ENCODE measurements around the gene LHFPL3.
"Not testable (repeated sequence)": the region's sequence is repeated elsewhere in the genome, so short reads cannot be mapped to it uniquely, and the experiment has no call there.

LHFPL3 gene

GRCh38 chr7:104584620-104585019 lies 256.2 kb downstream of the LHFPL3 start:
- no peak for DNase-seq (ENCODE audit: low read depth in 2 of 2)

GRCh38 chr7:104595591-104595990 lies 267.2 kb downstream of the LHFPL3 start:
- not testable (repeated sequence) for DNase-seq (ENCODE audit: low read depth in 2 of 2)

DNA sequence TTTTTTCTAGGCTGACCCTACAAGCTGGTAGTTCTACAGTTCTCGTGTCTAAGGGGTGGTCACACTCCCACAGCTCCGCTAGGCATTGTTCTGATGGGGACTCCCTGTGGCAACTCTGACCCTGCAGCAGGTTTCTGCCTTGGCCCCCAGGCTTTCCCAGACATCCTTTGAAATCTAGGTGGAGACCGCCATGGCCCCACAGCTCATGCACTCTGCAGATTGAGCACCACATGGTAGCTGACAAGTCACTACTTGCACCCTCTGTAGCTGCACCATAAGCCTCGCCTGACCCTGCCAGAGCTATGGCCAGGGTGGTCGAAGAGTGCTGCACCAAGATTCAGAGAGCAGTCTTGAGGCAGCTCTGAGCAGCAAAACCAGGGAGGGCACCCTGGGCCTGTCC lies 275.6 kb downstream of the LHFPL3 start:
- no peak for DNase-seq (ENCODE audit: low read depth in 2 of 2)

DNA sequence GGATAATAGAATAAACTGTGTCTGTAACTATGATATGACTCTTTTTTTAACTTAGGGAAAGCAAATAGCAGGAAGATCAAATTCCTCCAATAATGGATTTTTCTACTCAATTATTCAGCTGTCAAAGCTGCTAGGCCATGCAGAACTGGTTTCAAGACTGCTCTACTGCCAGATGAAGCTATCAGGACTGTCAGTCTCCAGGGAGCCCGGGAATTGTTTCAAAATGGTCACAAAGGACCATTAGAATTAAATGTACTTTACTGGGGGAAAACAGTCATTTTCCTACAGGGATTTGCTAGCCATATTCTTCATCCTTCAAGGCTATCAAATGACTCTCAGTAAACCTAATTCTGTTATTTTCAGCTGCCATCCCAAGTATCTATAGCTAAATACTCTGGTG lies 276.3 kb downstream of the LHFPL3 start:
- no peak for DNase-seq (ENCODE audit: low read depth in 2 of 2)

DNA sequence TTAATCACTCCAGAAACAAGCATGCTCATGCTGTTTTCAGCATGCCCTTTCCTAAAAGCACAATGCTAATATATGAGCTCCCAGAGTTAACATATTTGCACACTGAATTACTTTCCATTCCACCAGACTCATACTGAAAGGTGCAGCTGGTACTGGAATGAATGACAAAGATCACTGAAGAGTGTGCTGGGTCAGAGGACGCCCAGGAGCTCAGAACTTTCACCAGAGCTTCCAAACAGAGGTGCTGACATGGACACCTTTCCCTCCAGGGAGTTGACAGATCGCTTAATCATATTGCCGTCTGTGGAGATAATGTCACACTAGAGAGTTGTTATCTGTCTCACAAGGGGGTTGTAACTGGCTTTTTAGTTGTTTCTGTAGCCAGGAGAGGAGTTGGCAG lies 292.9 kb downstream of the LHFPL3 start:
- no peak for DNase-seq (ENCODE audit: low read depth in 2 of 2)

GRCh38 chr7:104625956-104626355 lies 297.6 kb downstream of the LHFPL3 start:
- no peak for DNase-seq (ENCODE audit: low read depth in 2 of 2)

- no peak for DNase-seq (ENCODE audit: low read depth in 2 of 2)
Measured at GRCh38 chr7:104627516-104627915, 299.1 kb downstream of the LHFPL3 start.

DNA sequence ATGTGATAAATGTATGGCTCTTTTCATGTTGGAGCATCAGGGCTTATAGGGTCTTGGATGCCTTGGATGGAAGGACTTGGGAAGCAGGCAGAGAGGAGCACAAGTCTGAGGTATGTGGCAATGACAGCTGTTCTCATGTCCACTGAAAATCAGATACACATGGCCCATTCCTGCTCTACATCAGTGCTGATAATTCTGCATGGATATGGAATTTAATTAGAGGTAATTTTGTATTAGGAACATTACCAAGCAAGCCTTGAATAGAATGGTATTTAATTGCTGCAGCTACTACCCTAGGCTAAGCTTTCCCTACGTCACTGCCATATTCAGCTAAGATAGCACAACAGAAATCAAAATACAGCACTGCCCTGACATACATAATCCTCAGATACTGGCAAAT lies 299.6 kb downstream of the LHFPL3 start:
- DNase-seq (ENCODE audit: low read depth in 2 of 2): no peak

GRCh38 chr7:104629408-104629807 lies 301.0 kb downstream of the LHFPL3 start:
- DNase-seq (ENCODE audit: low read depth in 2 of 2): no peak

GRCh38 chr7:104640506-104640905 lies 312.1 kb downstream of the LHFPL3 start:
- DNase-seq (ENCODE audit: low read depth in 2 of 2): no peak

GRCh38 chr7:104642560-104642959 lies 314.2 kb downstream of the LHFPL3 start:
- DNase-seq (ENCODE audit: low read depth in 2 of 2): no peak

DNA sequence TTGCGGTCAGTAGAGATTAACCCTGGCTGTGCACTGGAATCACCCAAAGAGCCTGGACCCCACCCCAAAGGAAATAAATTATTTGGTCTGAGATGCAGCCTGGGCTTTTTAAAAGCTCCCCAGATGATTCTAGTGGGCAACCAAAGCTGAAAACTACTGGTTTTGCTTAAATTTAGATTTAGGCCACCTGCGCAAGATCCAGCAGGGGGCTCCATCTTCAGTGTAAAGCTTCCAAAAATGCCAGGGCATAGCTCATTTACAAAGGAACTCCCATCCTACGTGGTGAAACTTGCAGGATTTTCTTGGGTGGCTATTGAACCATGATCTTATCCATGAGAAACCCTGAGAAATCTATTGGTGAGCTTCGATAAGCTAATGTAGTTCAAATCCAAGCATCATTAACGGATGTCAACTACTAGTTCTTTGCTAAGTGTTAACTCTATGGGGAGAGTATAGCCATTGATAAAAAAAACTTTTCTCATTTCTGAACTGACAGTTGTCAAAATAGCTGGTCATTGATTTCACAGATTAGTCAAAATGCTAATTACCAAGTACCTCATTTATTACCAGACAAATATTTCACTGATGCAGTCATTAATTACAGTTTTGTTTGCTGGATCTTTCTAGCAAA lies 315.3 kb downstream of the LHFPL3 start:
- no peak for DNase-seq (ENCODE audit: low read depth in 2 of 2)

GRCh38 chr7:104650991-104651640 lies 322.7 kb downstream of the LHFPL3 start:
- DNase-seq (ENCODE audit: low read depth in 2 of 2): no peak

GRCh38 chr7:104652434-104652833 lies 324.0 kb downstream of the LHFPL3 start:
- DNase-seq (ENCODE audit: low read depth in 2 of 2): no peak

GRCh38 chr7:104652865-104653264 lies 324.5 kb downstream of the LHFPL3 start:
- no peak for DNase-seq (ENCODE audit: low read depth in 2 of 2)

DNA sequence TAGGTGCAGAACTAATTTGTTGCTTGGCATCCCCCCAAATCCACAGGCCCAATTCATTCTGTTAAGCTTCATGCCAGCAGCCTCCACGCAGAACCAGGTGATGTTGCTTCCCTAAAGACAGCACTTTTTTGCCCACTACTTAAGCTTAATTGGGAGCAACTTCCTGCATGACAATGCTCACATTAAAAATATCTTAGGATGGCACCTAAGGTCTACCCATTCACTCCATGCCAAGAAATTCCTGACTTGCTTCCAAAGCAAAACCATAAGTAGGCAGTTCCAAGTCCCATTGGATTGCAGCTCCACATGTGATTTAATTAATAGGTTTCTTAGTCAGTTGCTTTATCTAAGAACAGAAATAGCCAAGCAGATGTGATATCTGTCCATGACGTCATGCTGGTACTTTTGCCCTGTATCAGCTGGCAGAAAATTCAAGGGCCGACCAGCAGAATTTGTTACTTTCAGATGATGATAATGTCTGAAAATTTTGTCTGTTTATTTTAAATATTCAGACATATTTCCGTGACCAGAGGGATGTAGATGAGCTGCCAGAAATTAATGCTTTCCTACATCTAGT lies 325.5 kb downstream of the LHFPL3 start:
- DNase-seq (ENCODE audit: low read depth in 2 of 2): no peak

- DNase-seq (ENCODE audit: low read depth in 2 of 2): no peak
Measured at GRCh38 chr7:104655592-104655991, 327.2 kb downstream of the LHFPL3 start.

- no peak for DNase-seq (ENCODE audit: low read depth in 2 of 2)
Measured at GRCh38 chr7:104656467-104656866, 328.1 kb downstream of the LHFPL3 start.

DNA sequence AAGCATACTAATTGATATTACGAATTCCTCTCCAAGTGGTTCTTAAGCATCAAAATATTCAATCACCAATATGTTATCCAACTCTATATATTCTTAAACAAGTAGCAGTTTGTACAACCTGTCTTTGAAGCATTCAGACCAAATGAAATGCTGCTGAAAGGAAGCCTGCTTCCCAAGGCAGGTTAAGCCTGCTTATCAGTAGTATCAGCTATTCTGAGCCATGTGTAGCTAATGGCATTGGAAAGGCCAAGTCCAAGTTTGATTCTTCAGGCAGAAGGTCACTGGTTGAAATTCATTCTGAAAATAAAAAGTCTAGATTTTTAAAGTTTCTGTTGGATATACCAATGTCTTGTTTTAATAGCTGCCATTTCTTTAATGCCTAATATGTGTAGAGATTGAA lies 328.7 kb downstream of the LHFPL3 start:
- DNase-seq (ENCODE audit: low read depth in 2 of 2): no peak

DNA sequence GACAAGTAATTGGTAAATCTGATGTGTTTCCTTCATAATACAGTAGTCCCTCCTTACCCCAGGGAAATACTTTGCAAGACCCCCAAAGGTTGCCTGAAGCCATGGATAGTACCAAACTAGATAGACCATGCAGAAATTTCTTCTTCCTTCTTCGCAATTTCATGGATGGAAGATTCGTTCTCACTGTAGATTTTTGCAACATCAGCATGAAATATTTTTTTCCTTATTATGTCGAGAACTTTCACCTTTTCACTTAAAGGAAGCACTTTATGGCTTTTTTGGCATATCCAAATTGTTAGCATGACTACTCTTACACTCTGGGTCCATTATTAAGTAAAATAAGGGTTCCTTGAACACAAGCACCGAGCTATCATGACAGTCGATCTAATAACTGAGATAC lies 333.2 kb downstream of the LHFPL3 start:
- DNase-seq (ENCODE audit: low read depth in 2 of 2): no peak

GRCh38 chr7:104664648-104665047 lies 336.2 kb downstream of the LHFPL3 start:
- no peak for DNase-seq (ENCODE audit: low read depth in 2 of 2)

- DNase-seq (ENCODE audit: low read depth in 2 of 2): no peak
Measured at GRCh38 chr7:104677587-104677986, 349.2 kb downstream of the LHFPL3 start.

DNA sequence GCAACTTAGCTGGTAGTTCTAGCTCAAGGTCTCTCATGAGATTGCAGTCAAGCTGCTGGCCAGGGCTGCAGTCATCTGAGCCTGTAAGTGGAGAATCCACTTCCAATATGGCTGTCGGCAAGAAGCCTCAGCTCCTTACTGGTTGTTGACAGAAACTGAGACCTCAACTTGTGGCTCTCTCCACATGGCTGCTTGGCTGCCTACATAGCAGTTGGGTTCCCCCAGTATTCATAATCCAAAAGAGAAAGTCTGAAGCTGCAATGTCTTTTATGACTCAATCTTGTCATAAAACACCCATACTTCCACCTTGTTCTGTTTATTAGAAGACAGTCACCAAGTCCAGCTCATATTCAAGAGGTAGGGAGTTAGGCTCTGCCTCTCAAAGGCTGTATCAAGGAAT lies 350.7 kb downstream of the LHFPL3 start:
- no peak for DNase-seq (ENCODE audit: low read depth in 2 of 2)

All from stimulated activated CD8-positive, alpha-beta memory T cell treated with anti-CD3 and anti-CD28 coated beads, Interleukin-15, amount 100 ng/mL, for 4 hours (primary cell).